ES-I3 (cell line): ENCODE data around the gene SGSM2.
A peak's percentile ranks its signal among the peaks of the same experiment; 100 is the strongest.
"Not testable (repeated sequence)": the region's sequence is repeated elsewhere in the genome, so short reads cannot be mapped to it uniquely, and the experiment has no call there.

ENCODE experiments used
- H3K36me3 ChIP-seq: 2 replicates; pipeline ENCODE4 v1.6.1; 2013; ENCODE audit warnings: mild to moderate bottlenecking, low read length, control low read depth, moderate library complexity; ENCODE audit not compliant: insufficient read depth
- H3K4me1 ChIP-seq: 2 replicates; pipeline ENCODE4 v1.6.1; 2013; ENCODE audit warnings: mild to moderate bottlenecking, control low read depth, low read length; ENCODE audit not compliant: insufficient read depth
- H3K9ac ChIP-seq: 2 replicates; pipeline ENCODE4 v1.6.1; 2013; ENCODE audit warnings: low read depth, mild to moderate bottlenecking, low read length, moderate library complexity
- H3K9me3 ChIP-seq: 2 replicates; pipeline ENCODE4 v1.6.1; 2013; ENCODE audit warnings: mild to moderate bottlenecking, low read length, moderate library complexity; ENCODE audit not compliant: control insufficient read depth, insufficient read depth

Gene SGSM2

GRCh38 chr17:2336852-2337543, at the start of gene SGSM2:
TSS of gene SGSM2 (plus strand) at chr17:2337501. CDS start at chr17:2337689, 188 bp downstream.
- peaks cover 6% of the 10 kb centered on the region for H3K4me1 ChIP-seq
- peaks cover 31% of the 10 kb centered on the region for H3K36me3 ChIP-seq
- H3K9ac ChIP-seq = peak within 1 kb of the TSS; percentile 80
- H3K9me3 ChIP-seq = no peaks in the 10 kb centered on the region

- Histone ChIP-seq H3K4me1 (no peaks in the 10 kb centered on the region), H3K36me3 (peaks cover 4% of the 10 kb centered on the region), H3K9ac (no peak overlapping the region), H3K9me3 (no peaks in the 10 kb centered on the region)
Observed at GRCh38 chr17:2289878-2290478, 47.3 kb upstream of the SGSM2 start.

GRCh38 chr17:2292100-2292499, 45.2 kb upstream of the SGSM2 start:
- Histone ChIP-seq H3K9ac (no peak overlapping the region), H3K36me3 (peaks cover 4% of the 10 kb centered on the region), H3K9me3 (no peaks in the 10 kb centered on the region), H3K4me1 (no peaks in the 10 kb centered on the region)

GRCh38 chr17:2295575-2295974, 41.7 kb upstream of the SGSM2 start:
- Histone ChIP-seq H3K36me3 (peaks cover 7% of the 10 kb centered on the region), H3K4me1 (no peaks in the 10 kb centered on the region), H3K9ac (no peak overlapping the region), H3K9me3 (no peaks in the 10 kb centered on the region)

GRCh38 chr17:2297023-2297422, 40.3 kb upstream of the SGSM2 start:
- Histone ChIP-seq H3K36me3 (peaks cover 7% of the 10 kb centered on the region), H3K9ac (no peak overlapping the region), H3K9me3 (no peaks in the 10 kb centered on the region), H3K4me1 (no peaks in the 10 kb centered on the region)

- Histone ChIP-seq H3K9ac (no peak overlapping the region), H3K4me1 (no peaks in the 10 kb centered on the region), H3K9me3 (no peaks in the 10 kb centered on the region), H3K36me3 (peaks cover 3% of the 10 kb centered on the region; the same call in 1 of the 2 replicates)
Observed at GRCh38 chr17:2299136-2299535, 38.2 kb upstream of the SGSM2 start.

GRCh38 chr17:2299756-2300155, 37.5 kb upstream of the SGSM2 start:
- no peak overlapping the region for H3K9ac ChIP-seq
- no peaks in the 10 kb centered on the region for H3K4me1 ChIP-seq
- H3K36me3 ChIP-seq = peaks cover 3% of the 10 kb centered on the region; the same call in 1 of the 2 replicates
- no peaks in the 10 kb centered on the region for H3K9me3 ChIP-seq

GRCh38 chr17:2302778-2303203, 34.5 kb upstream of the SGSM2 start:
- H3K36me3 ChIP-seq = peaks cover 3% of the 10 kb centered on the region; the same call in 1 of the 2 replicates
- H3K9me3 ChIP-seq = no peaks in the 10 kb centered on the region
- H3K9ac ChIP-seq = peak overlapping the region; percentile 62
- no peaks in the 10 kb centered on the region for H3K4me1 ChIP-seq

- no peaks in the 10 kb centered on the region for H3K4me1 ChIP-seq
- no peaks in the 10 kb centered on the region for H3K9me3 ChIP-seq
- H3K36me3 ChIP-seq = peaks cover 3% of the 10 kb centered on the region; the same call in 1 of the 2 replicates
- H3K9ac ChIP-seq = peak within 1 kb of the TSS; percentile 62
Observed at GRCh38 chr17:2303204-2304188, 33.8 kb upstream of the SGSM2 start, which contains the start of the genes SMG6 and SRR. TSS of gene SMG6 (minus strand) at chr17:2303785. CDS start at chr17:2303720, 65 bp downstream. TSS of gene SRR (plus strand) at chr17:2303950. CDS start at chr17:2315561, 11,611 bp downstream.

GRCh38 chr17:2304931-2305330, 32.4 kb upstream of the SGSM2 start:
- Histone ChIP-seq H3K9me3 (no peaks in the 10 kb centered on the region), H3K4me1 (no peaks in the 10 kb centered on the region), H3K9ac (peak overlapping the region; percentile 62; the same call in 1 of the 2 replicates), H3K36me3 (no peaks in the 10 kb centered on the region)

- H3K4me1 ChIP-seq = no peaks in the 10 kb centered on the region
- H3K9me3 ChIP-seq = no peaks in the 10 kb centered on the region
- no peak overlapping the region for H3K9ac ChIP-seq
- H3K36me3 ChIP-seq = no peaks in the 10 kb centered on the region
Observed at GRCh38 chr17:2309338-2310154, 27.8 kb upstream of the SGSM2 start.

- no peak overlapping the region for H3K9ac ChIP-seq
- H3K36me3 ChIP-seq = no peaks in the 10 kb centered on the region
- no peaks in the 10 kb centered on the region for H3K9me3 ChIP-seq
- H3K4me1 ChIP-seq = no peaks in the 10 kb centered on the region
Observed at GRCh38 chr17:2312736-2313135, 24.6 kb upstream of the SGSM2 start.

- not testable (repeated sequence) for H3K9me3 ChIP-seq, H3K36me3 ChIP-seq, H3K4me1 ChIP-seq, H3K9ac ChIP-seq
Observed at GRCh38 chr17:2316916-2317205, 20.4 kb upstream of the SGSM2 start.

GRCh38 chr17:2317796-2318195, 19.5 kb upstream of the SGSM2 start:
- H3K9ac ChIP-seq = no peak overlapping the region
- no peaks in the 10 kb centered on the region for H3K36me3 ChIP-seq
- no peaks in the 10 kb centered on the region for H3K9me3 ChIP-seq
- H3K4me1 ChIP-seq = no peaks in the 10 kb centered on the region
